ENCODE measurements around the gene VSTM2L. TPM values are rescaled to one million over a fixed set of nuclear protein-coding genes. Genes with fewer than 3 reads are reported as not detected.

VSTM2L gene
- total RNA-seq, 1 experiment from 2014 or later, result 0.71 TPM

GRCh38 chr20:37859406-37860171, 43.3 kb upstream of the VSTM2L start:
- BruUV-seq (replicated peaks), result no TSS peak
- CTCF ChIA-PET, result interaction anchor here (0.6 to 0.8 kb wide), 2 partner anchors 23 to 356 kb away, joined by 3 to 5 read pairs; no protein-coding TSS in a partner anchor
- Mint-ChIP-seq H3K4me3 (ENCODE audit: low read depth, unreplicated experiment) (no peak overlapping the region), H3K9me3 (ENCODE audit: low read depth, unreplicated experiment) (no peaks in the 10 kb centered on the region), H3K27ac (ENCODE audit: unreplicated experiment) (no peak overlapping the region), H3K36me3 (ENCODE audit: insufficient read depth, unreplicated experiment) (peaks cover 5% of the 10 kb centered on the region), H3K27me3 (ENCODE audit: unreplicated experiment) (no peaks in the 10 kb centered on the region), H3K4me1 (ENCODE audit: low read depth, unreplicated experiment) (no peaks in the 10 kb centered on the region)
- intact Hi-C loops (cut with micrococcal nuclease; ENCODE audit: unreplicated experiment), result no loop called here
- no peak for TF ChIP-seq CTCF (IDR thresholded peaks at IDR 0.05; ENCODE audit: unreplicated experiment)
- DNase-seq, result no peak

GRCh38 chr20:37863289-37863688, 39.6 kb upstream of the VSTM2L start:
- no peak overlapping the region for H3K4me3 Mint-ChIP-seq (ENCODE audit: low read depth, unreplicated experiment)
- no peak overlapping the region for H3K27ac Mint-ChIP-seq (ENCODE audit: unreplicated experiment)
- intact Hi-C loops (cut with micrococcal nuclease; ENCODE audit: unreplicated experiment), result no loop called here
- no peaks in the 10 kb centered on the region for H3K4me1 Mint-ChIP-seq (ENCODE audit: low read depth, unreplicated experiment)
- no TSS peak for BruUV-seq (replicated peaks)
- DNase-seq, result no peak
- CTCF ChIA-PET, result no interaction called here
- peaks cover 5% of the 10 kb centered on the region for H3K36me3 Mint-ChIP-seq (ENCODE audit: insufficient read depth, unreplicated experiment)
- no peaks in the 10 kb centered on the region for H3K9me3 Mint-ChIP-seq (ENCODE audit: low read depth, unreplicated experiment)
- no peaks in the 10 kb centered on the region for H3K27me3 Mint-ChIP-seq (ENCODE audit: unreplicated experiment)
- no peak for TF ChIP-seq CTCF (IDR thresholded peaks at IDR 0.05; ENCODE audit: unreplicated experiment)

- Mint-ChIP-seq H3K36me3 (ENCODE audit: insufficient read depth, unreplicated experiment) (peaks cover 5% of the 10 kb centered on the region), H3K9me3 (ENCODE audit: low read depth, unreplicated experiment) (no peaks in the 10 kb centered on the region), H3K4me1 (ENCODE audit: low read depth, unreplicated experiment) (no peaks in the 10 kb centered on the region), H3K27ac (ENCODE audit: unreplicated experiment) (no peak overlapping the region), H3K4me3 (ENCODE audit: low read depth, unreplicated experiment) (no peak overlapping the region), H3K27me3 (ENCODE audit: unreplicated experiment) (no peaks in the 10 kb centered on the region)
- BruUV-seq (replicated peaks), result no TSS peak
- no peak for DNase-seq
- no peak for TF ChIP-seq CTCF (IDR thresholded peaks at IDR 0.05; ENCODE audit: unreplicated experiment)
- intact Hi-C loops (cut with micrococcal nuclease; ENCODE audit: unreplicated experiment), result no loop called here
- CTCF ChIA-PET, result interaction anchor here (0.6 kb wide), 2 partner anchors 10 to 28 kb away, joined by 3 to 6 read pairs; no protein-coding TSS in a partner anchor
These were observed 38.6 kb upstream of the VSTM2L start for GRCh38 chr20:37864298-37864697.

GRCh38 chr20:37866051-37866450, 36.9 kb upstream of the VSTM2L start:
- H3K36me3 Mint-ChIP-seq (ENCODE audit: insufficient read depth, unreplicated experiment), result peaks cover 7% of the 10 kb centered on the region
- no peaks in the 10 kb centered on the region for H3K27me3 Mint-ChIP-seq (ENCODE audit: unreplicated experiment)
- no peak for TF ChIP-seq CTCF (IDR thresholded peaks at IDR 0.05; ENCODE audit: unreplicated experiment)
- no peaks in the 10 kb centered on the region for H3K9me3 Mint-ChIP-seq (ENCODE audit: low read depth, unreplicated experiment)
- CTCF ChIA-PET, result interaction anchor here (1.1 to 1.3 kb wide), 2 partner anchors 9 to 15 kb away, joined by 3 read pairs; no protein-coding TSS in a partner anchor
- no peak overlapping the region for H3K27ac Mint-ChIP-seq (ENCODE audit: unreplicated experiment)
- no TSS peak for BruUV-seq (replicated peaks)
- no peak for DNase-seq
- H3K4me1 Mint-ChIP-seq (ENCODE audit: low read depth, unreplicated experiment), result no peaks in the 10 kb centered on the region
- no peak overlapping the region for H3K4me3 Mint-ChIP-seq (ENCODE audit: low read depth, unreplicated experiment)
- intact Hi-C loops (cut with micrococcal nuclease; ENCODE audit: unreplicated experiment), result no loop called here
